ENCODE results near the gene PPA1. TPM values are rescaled to one million over a fixed set of nuclear protein-coding genes. Genes with fewer than 3 reads are reported as not detected.
"Not testable (repeated sequence)": the region's sequence is repeated elsewhere in the genome, so short reads cannot be mapped to it uniquely, and the experiment has no call there.

The PPA1 gene
- total RNA-seq, 1 donor from 2014 or later: 201 TPM

DNA sequence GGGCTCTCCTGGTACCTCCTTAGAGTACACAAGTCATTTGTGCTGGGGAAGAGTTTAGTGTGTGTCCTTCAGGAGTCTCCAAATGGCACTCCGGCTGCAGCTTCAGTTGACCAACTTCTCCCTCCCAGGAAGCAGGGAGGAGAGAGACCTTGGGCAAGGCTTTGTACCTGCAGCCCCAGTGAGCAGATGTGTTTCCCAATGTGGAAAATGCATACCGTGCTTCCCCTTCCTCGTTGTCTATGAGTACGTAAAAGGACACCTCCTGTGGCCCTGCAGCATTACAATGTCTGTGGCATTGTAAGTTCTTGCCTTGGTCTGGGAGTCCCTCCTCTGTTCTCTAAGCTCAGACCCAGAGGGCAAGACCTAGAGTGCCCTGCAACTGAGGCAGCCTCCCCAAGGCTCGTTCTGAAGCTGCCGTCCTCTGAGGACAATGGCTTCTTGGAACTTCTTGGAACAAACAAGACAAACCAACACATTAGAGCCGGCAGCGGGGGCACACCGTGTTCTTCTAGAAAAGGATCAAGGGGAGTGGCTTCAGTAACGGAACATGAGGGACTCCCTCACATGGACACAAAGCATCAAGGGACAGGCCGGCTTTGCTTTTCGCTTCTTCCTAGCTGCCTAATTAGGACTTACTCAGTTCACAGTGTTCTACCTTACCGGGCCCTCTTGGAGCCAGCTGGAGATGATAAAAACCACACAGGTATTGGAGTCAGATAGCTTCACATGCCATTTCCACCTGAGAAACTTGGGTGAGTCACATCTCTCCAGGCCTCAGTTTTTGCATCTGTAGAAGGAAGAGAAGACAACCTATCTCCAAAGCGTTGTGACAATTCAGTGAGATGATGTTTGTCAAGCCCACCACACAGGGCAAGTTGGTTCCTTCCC lies 20.9 kb upstream of the PPA1 start:
- H3K36me3 ChIP-seq (ENCODE audit: control insufficient read depth, insufficient read depth, low read length): no peaks in the 10 kb centered on the region
- no peak overlapping the region for H3K4me3 ChIP-seq (ENCODE audit: low read depth, low read length)
- no peak for DNase-seq (ENCODE audit: low read depth)
- TF ChIP-seq, protein P1, sequence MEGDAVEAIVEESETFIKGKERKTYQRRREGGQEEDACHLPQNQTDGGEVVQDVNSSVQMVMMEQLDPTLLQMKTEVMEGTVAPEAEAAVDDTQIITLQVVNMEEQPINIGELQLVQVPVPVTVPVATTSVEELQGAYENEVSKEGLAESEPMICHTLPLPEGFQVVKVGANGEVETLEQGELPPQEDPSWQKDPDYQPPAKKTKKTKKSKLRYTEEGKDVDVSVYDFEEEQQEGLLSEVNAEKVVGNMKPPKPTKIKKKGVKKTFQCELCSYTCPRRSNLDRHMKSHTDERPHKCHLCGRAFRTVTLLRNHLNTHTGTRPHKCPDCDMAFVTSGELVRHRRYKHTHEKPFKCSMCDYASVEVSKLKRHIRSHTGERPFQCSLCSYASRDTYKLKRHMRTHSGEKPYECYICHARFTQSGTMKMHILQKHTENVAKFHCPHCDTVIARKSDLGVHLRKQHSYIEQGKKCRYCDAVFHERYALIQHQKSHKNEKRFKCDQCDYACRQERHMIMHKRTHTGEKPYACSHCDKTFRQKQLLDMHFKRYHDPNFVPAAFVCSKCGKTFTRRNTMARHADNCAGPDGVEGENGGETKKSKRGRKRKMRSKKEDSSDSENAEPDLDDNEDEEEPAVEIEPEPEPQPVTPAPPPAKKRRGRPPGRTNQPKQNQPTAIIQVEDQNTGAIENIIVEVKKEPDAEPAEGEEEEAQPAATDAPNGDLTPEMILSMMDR (IDR thresholded peaks at IDR 0.05; ENCODE audit: insufficient read depth, low read length, poor library complexity, severe bottlenecking): no peak
- peaks cover 8% of the 10 kb centered on the region for H3K27me3 ChIP-seq (ENCODE audit: control insufficient read depth, insufficient read depth, low read length)

DNA sequence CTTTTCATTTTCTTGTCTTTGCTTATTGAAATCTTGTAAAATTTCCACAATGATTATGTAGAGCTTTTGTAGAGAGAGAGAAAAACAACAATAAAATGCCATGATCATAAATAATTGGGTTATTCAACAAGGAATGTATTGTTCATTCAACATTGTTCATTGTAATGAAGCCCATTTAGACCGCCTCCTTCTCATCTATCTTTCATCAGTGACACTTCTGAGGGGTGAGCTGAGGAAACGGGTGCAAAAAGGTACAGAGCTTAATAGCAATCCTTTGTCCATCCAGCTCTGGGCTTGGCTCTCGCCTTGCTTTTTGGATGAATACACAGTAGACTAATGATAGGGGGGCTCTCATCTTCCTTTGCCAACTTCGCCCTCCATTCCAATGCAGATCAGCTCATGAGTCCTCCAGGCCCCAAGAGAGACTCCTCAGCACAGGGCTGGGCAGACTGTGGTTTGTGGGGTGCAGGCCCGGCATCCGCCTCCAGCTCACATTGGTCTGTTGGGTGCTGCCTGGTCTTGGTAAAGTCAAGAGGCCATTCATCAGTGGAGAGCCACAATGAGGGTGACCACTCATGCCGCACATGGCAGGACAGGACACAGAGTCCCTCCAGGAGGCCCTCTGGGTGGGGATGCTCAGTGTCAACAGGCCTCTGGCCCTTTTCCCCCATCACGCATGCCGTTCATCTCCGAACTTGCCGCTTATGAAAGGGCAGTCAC lies 17.9 kb upstream of the PPA1 start:
- Histone ChIP-seq H3K36me3 (ENCODE audit: control insufficient read depth, insufficient read depth, low read length) (no peaks in the 10 kb centered on the region), H3K27me3 (ENCODE audit: control insufficient read depth, insufficient read depth, low read length) (peaks cover 8% of the 10 kb centered on the region), H3K4me3 (ENCODE audit: low read depth, low read length) (no peak overlapping the region)
- TF ChIP-seq, protein P1 (IDR thresholded peaks at IDR 0.05; ENCODE audit: insufficient read depth, low read length, poor library complexity, severe bottlenecking): no peak
- DNase-seq (ENCODE audit: low read depth): no peak

DNA sequence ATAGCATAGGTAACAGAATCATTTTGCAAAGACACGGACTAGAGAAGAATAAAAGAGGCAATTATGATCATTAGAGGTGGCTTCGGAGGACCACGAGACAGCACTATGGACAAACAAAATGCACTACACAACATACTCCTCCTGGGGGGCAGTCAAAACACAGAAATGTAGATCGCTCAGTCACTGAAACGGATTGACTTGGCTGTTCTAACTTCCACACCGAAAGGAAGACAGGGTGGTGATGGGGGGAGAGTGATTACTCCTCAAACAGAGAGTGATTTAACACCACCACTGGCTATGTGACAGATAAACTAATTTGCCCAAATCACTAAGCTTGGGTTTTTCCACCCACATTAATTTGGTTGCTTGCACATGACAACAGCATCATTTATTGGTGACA lies 14.1 kb upstream of the PPA1 start:
- Histone ChIP-seq H3K36me3 (ENCODE audit: control insufficient read depth, insufficient read depth, low read length) (no peaks in the 10 kb centered on the region), H3K4me3 (ENCODE audit: low read depth, low read length) (no peak overlapping the region), H3K27me3 (ENCODE audit: control insufficient read depth, insufficient read depth, low read length) (peaks cover 4% of the 10 kb centered on the region)
- TF ChIP-seq, protein P1 (IDR thresholded peaks at IDR 0.05; ENCODE audit: insufficient read depth, low read length, poor library complexity, severe bottlenecking): no peak
- no peak for DNase-seq (ENCODE audit: low read depth)

DNA sequence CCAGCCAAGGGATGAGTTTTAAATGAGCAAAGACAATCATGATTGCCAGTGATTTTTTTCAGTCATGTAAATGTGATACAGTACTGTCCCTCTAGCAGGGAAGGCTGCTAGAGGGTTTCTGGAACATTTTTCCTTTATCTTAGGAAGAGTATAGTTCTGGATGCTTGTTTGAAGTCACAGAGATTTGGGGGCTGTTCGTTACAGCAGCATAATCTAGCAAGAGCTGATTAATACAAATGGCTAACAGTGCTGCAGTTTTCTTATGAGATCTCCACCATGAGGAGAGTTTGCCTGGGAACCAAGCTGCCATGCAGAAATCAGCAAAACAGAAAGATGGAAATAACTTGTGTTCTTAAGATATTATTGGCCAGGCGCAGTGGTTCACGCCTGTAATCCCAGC lies 7.9 kb upstream of the PPA1 start:
- H3K27me3 ChIP-seq (ENCODE audit: control insufficient read depth, insufficient read depth, low read length): peaks cover 4% of the 10 kb centered on the region
- H3K4me3 ChIP-seq (ENCODE audit: low read depth, low read length): no peak overlapping the region
- TF ChIP-seq, protein P1 (IDR thresholded peaks at IDR 0.05; ENCODE audit: insufficient read depth, low read length, poor library complexity, severe bottlenecking): no peak
- no peaks in the 10 kb centered on the region for H3K36me3 ChIP-seq (ENCODE audit: control insufficient read depth, insufficient read depth, low read length)
- DNase-seq (ENCODE audit: low read depth): no peak

DNA sequence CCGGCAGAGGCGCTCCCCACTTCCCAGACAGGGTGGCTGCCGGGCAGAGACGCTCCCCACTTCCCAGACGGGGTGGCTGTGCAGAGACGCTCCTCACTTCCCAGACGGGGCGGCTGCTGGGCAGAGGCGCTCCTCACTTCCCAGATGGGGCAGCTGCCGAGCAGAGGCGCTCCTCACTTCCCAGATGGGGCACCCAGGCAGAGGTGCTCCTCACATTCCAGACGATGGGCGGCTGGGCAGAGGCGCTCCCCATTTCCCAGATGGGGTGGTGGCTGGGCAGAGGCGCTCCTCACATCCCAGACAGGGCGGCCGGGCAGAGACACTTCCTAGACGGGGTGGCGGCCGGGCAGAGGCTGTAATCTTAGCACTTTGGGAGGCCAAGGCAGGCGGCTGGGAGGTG lies 6.8 kb upstream of the PPA1 start:
- DNase-seq (ENCODE audit: low read depth); H3K4me3 ChIP-seq (ENCODE audit: low read depth, low read length); H3K27me3 ChIP-seq (ENCODE audit: control insufficient read depth, insufficient read depth, low read length); H3K36me3 ChIP-seq (ENCODE audit: control insufficient read depth, insufficient read depth, low read length): not testable (repeated sequence)

DNA sequence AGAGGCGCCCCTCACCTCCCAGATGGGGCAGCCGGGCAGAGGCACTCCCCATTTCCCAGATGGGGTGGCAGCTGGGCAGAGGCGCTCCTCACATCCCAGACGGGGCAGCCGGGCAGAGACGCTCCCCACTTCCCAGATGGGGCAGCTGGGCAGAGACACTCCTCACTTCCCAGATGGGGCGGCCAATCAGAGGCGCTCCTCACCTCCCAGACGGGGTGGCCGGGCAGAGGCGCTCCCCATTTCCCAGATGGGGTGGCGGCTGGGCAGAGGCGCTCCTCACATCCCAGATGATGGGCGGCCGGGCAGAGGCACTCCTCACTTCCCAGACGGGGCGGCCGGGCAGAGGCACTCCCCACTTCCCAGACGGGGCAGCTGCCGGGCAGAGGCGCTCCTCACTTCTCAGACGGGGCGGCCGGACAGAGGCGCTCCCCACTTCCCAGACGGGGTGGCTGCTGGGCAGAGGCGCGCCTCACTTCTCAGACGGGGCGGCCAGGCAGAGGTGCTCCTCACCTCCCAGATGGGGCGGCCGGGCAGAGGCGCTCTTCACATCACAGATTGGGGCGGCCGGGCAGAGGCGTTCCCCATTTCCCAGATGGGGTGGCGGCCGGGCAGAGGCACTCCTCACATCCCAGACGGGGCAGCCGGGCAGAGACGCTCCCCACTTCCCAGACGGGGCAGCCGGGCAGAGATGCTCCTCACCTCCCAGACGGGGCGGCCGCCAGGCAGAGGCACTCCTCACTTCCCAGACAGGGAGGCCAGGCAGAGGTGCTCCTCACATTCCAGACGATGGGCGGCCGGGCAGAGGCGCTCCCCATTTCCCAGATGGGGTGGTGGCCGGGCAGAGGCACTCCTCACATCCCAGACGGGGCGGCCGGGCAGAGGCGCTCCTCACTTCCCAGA lies 6.1 kb upstream of the PPA1 start:
- H3K36me3 ChIP-seq (ENCODE audit: control insufficient read depth, insufficient read depth, low read length); DNase-seq (ENCODE audit: low read depth); H3K4me3 ChIP-seq (ENCODE audit: low read depth, low read length); H3K27me3 ChIP-seq (ENCODE audit: control insufficient read depth, insufficient read depth, low read length): not testable (repeated sequence)

DNA sequence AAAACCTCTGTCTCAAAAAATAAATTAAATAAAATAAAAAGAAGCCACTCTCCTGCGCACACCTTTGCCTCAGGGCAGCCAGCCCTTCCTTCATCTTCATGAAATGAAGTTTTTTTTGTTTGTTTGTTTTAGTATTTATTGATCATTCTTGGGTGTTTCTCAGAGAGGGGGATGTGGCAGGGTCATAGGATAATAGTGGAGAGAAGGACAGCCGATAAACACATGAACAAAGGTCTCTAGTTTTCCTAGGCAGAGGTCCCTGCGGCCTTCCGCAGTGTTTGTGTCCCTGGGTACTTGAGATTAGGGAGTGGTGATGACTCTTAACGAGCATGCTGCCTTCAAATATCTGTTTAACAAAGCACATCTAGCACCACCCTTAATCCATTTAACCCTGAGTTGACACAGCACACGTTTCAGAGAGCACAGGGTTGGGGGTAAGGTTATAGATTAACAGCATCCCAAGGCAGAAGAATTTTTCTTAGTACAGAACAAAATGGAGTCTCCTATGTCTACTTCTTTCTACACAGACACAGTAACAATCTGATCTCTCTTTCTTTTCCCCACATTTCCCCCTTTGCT lies 4.8 kb upstream of the PPA1 start:
- H3K36me3 ChIP-seq (ENCODE audit: control insufficient read depth, insufficient read depth, low read length); DNase-seq (ENCODE audit: low read depth); H3K4me3 ChIP-seq (ENCODE audit: low read depth, low read length); H3K27me3 ChIP-seq (ENCODE audit: control insufficient read depth, insufficient read depth, low read length): not testable (repeated sequence)

Data from kidney epithelial cell (primary cell).